Neural progenitor cell (in vitro differentiated cells): Measurements from ENCODE around the gene RAB11FIP2. TPM values are rescaled to one million over a fixed set of nuclear protein-coding genes. Genes with fewer than 3 reads are reported as not detected.

ENCODE experiments used
- DNase-seq: peaks from one replicate; pipeline ENCODE4 v3.0.0-alpha.2; 2016; ENCODE audit warnings: low spot score
- H2AFZ ChIP-seq: fragments of 200-600 bp; sonication (generic); replicated peaks from 2 replicates; pipeline ENCODE4 v1.6.1; 2016; ENCODE audit warnings: antibody characterized with exemption
- H3F3A ChIP-seq: fragments of 200-600 bp; sonication (generic); 2 replicates; pipeline ENCODE4 v1.6.1; 2016; ENCODE audit warnings: antibody characterized with exemption, low read depth
- H3K27ac ChIP-seq: fragments of 200-600 bp; sonication (generic); 2 replicates; pipeline ENCODE4 v1.5.1; 2016; ENCODE audit warnings: mild to moderate bottlenecking
- H3K27me3 ChIP-seq: fragments of 200-600 bp; sonication (generic); 2 replicates; pipeline ENCODE4 v1.6.1; 2016; ENCODE audit warnings: mild to moderate bottlenecking, moderate library complexity
- H3K36me3 ChIP-seq: fragments of 200-600 bp; sonication (generic); 2 replicates; pipeline ENCODE4 v1.5.1; 2016
- H3K4me1 ChIP-seq: fragments of 200-600 bp; sonication (generic); 2 replicates; pipeline ENCODE4 v1.6.1; 2016; ENCODE audit warnings: mixed run types
- H3K4me2 ChIP-seq: fragments of 200-600 bp; sonication (generic); 2 replicates; pipeline ENCODE4 v1.6.1; 2016
- H3K4me3 ChIP-seq: fragments of 200-600 bp; sonication (generic); 2 replicates; pipeline ENCODE4 v1.5.1; 2016
- H3K79me2 ChIP-seq: fragments of 200-600 bp; sonication (generic); 2 replicates; pipeline ENCODE4 v1.6.1; 2016; ENCODE audit warnings: low read depth
- H3K9ac ChIP-seq: fragments of 200-600 bp; sonication (generic); 2 replicates; pipeline ENCODE4 v1.6.1; 2016
- H3K9me3 ChIP-seq: fragments of 200-600 bp; sonication (generic); 2 replicates; pipeline ENCODE4 v1.5.1; 2016; ENCODE audit warnings: low read depth
- H4K20me1 ChIP-seq: fragments of 200-600 bp; sonication (generic); 2 replicates; pipeline ENCODE4 v1.6.1; 2016; ENCODE audit warnings: low read depth
- H3K27ac Mint-ChIP-seq: 3 replicates; pipeline ENCODE4 v1.8.0; 2021; ENCODE audit warnings: mixed read lengths
- H3K27me3 Mint-ChIP-seq: 2 replicates; pipeline ENCODE4 v1.8.0; 2022; ENCODE audit warnings: low read depth, mild to moderate bottlenecking, inconsistent platforms, moderate library complexity, mixed read lengths; ENCODE audit not compliant: insufficient read depth
- H3K36me3 Mint-ChIP-seq: 3 replicates; pipeline ENCODE4 v1.8.0; 2021; ENCODE audit warnings: mixed read lengths
- H3K4me1 Mint-ChIP-seq: 3 replicates; pipeline ENCODE4 v1.8.0; 2021; ENCODE audit warnings: mixed read lengths
- H3K4me3 Mint-ChIP-seq: 3 replicates; pipeline ENCODE4 v1.8.0; 2021; ENCODE audit warnings: mild to moderate bottlenecking, moderate library complexity, mixed read lengths
- H3K9me3 Mint-ChIP-seq: 3 replicates; pipeline ENCODE4 v1.8.0; 2020; ENCODE audit warnings: mixed read lengths
- CTCF ChIP-seq: fragments of 200-600 bp; sonication (generic); IDR thresholded peaks from 2 replicates; pipeline ENCODE4 v1.5.1; 2017; ENCODE audit warnings: antibody characterized with exemption, mild to moderate bottlenecking
- EZH2 ChIP-seq: fragments of 200-600 bp; sonication (generic); IDR thresholded peaks from 2 replicates; pipeline ENCODE4 v1.6.1; 2017; ENCODE audit warnings: antibody characterized with exemption, mild to moderate bottlenecking, moderate library complexity
- EZH2phosphoT487 ChIP-seq: fragments of 200-600 bp; sonication (generic); IDR thresholded peaks from 2 replicates; pipeline ENCODE4 v1.6.1; 2017; ENCODE audit warnings: antibody characterized with exemption
- total RNA-seq: library from RNA; depleted of rRNA; stranded (reverse); fragments of >200 nt; gene quantifications from 2 replicates; pipeline ENCODE4 v1.2.3, GENCODE V29; 2015; ENCODE audit warnings: low replicate concordance

RAB11FIP2 gene
- total RNA-seq, 1 donor from 2014 or later = 50.7 TPM

GRCh38 chr10:118035354-118036005 is 11.3 kb downstream of the RAB11FIP2 start:
- Histone ChIP-seq H4K20me1 (no peaks in the 10 kb centered on the region), H3K4me3 (no peak overlapping the region), H2AFZ (no peak overlapping the region), H3K27ac (no peak overlapping the region), H3F3A (no peaks in the 10 kb centered on the region), H3K9ac (no peak overlapping the region), H3K79me2 (peaks cover 44% of the 10 kb centered on the region), H3K27me3 (no peaks in the 10 kb centered on the region), H3K4me2 (no peak overlapping the region), H3K36me3 (no peaks in the 10 kb centered on the region), H3K9me3 (no peaks in the 10 kb centered on the region), H3K4me1 (peaks cover 12% of the 10 kb centered on the region)
- Mint-ChIP-seq H3K27ac (no peak overlapping the region), H3K27me3 (no peaks in the 10 kb centered on the region), H3K9me3 (no peaks in the 10 kb centered on the region), H3K36me3 (peaks cover 10% of the 10 kb centered on the region), H3K4me3 (no peak overlapping the region), H3K4me1 (peaks cover 6% of the 10 kb centered on the region)
- TF ChIP-seq EZH2phosphoT487 (no peak), CTCF (no peak), EZH2 (no peak)
- no peak for DNase-seq

DNA sequence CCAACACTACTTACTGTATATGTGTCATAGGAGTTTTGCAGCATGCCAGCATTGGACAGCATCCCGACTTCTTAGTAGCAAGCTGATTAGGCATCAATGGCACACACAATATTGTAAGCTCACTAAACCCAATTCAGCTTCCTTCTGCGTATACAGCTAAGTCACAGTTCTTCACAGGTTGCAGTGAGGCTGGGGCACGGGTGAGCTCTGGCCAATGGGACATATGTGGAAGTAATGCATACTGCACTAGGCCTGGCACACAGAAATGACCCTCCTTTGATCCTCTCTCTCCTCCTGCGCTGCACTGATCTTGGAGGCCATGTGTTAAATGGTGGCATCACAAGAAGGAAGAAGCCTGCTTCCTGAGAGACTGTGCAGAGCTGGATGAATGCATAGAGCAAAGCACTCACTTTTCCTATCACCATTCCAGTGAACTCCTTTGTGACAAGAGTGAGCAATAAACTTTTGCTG is 11.9 kb downstream of the RAB11FIP2 start:
- no peaks in the 10 kb centered on the region for H3K9me3 Mint-ChIP-seq
- Histone ChIP-seq H3K4me1 (peaks cover 17% of the 10 kb centered on the region), H2AFZ (no peak overlapping the region), H3K79me2 (peaks cover 38% of the 10 kb centered on the region), H3K4me2 (no peak overlapping the region), H3K27me3 (no peaks in the 10 kb centered on the region), H3K9ac (no peak overlapping the region), H3K9me3 (no peaks in the 10 kb centered on the region), H3K4me3 (no peak overlapping the region), H3K36me3 (no peaks in the 10 kb centered on the region), H4K20me1 (no peaks in the 10 kb centered on the region), H3K27ac (no peak overlapping the region), H3F3A (no peaks in the 10 kb centered on the region)
- no peak overlapping the region for H3K4me3 Mint-ChIP-seq
- DNase-seq = no peak
- H3K4me1 Mint-ChIP-seq = peaks cover 6% of the 10 kb centered on the region
- no peak overlapping the region for H3K27ac Mint-ChIP-seq
- no peak for TF ChIP-seq CTCF
- no peak for TF ChIP-seq EZH2
- TF ChIP-seq EZH2phosphoT487 = no peak
- no peaks in the 10 kb centered on the region for H3K27me3 Mint-ChIP-seq
- peaks cover 10% of the 10 kb centered on the region for H3K36me3 Mint-ChIP-seq

DNA sequence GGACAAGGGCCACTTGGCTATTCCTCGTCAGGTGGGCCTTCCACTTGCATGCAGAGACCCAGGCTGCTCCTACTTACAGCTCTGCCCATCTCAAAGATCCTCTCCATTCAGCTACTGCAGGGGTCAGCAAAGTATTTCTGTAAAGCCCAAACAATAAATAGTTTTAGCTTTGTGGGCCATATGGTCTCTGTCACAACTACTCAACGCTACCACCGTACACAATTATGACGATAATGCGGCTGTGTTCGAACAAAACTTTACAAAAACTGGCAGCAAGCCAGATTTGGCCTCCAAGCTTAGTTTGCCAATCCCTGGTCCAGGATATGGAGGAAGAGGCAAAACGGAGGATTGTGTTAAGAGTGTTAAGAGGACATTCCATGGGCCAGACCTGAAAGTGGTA is 12.8 kb downstream of the RAB11FIP2 start:
- Histone ChIP-seq H3F3A (no peaks in the 10 kb centered on the region), H3K27ac (no peak overlapping the region), H3K9ac (no peak overlapping the region), H3K4me1 (peaks cover 24% of the 10 kb centered on the region), H3K27me3 (no peaks in the 10 kb centered on the region), H3K79me2 (peaks cover 30% of the 10 kb centered on the region), H3K4me3 (no peak overlapping the region), H3K36me3 (no peaks in the 10 kb centered on the region), H2AFZ (no peak overlapping the region), H4K20me1 (no peaks in the 10 kb centered on the region), H3K9me3 (no peaks in the 10 kb centered on the region), H3K4me2 (no peak overlapping the region)
- peaks cover 6% of the 10 kb centered on the region for H3K4me1 Mint-ChIP-seq
- H3K9me3 Mint-ChIP-seq = no peaks in the 10 kb centered on the region
- no peaks in the 10 kb centered on the region for H3K27me3 Mint-ChIP-seq
- no peak for DNase-seq
- H3K27ac Mint-ChIP-seq = no peak overlapping the region
- peaks cover 10% of the 10 kb centered on the region for H3K36me3 Mint-ChIP-seq
- no peak for TF ChIP-seq EZH2
- no peak for TF ChIP-seq CTCF
- no peak for TF ChIP-seq EZH2phosphoT487
- H3K4me3 Mint-ChIP-seq = no peak overlapping the region
